ENCODE data around the gene PRKD2.

DNA sequence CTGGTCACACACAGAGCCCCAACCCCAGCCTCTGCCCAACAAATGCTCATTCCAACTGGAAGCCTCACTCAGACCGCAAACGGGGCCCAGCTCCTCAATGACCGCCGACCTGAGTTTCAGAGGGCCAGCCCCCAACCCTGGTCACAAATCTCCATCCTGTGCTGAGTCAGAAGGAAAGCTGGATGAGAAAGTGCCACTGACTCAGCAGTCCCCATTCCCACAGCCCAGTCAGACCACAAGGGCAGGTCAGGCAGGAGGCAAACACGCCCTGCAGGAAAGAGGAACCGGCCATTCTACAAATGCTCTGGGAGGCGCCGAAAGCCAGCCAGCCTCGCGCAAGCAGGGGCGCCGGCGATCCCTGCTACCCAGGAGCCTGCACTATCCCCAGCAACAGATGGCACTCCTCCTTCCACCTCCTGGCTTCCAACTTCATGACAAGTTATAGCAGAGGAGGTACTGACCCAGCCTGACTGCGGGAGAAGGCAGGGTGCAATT lies 14.1 kb upstream of the PRKD2 start:
- TF ChIP-seq TAF7 (optimal IDR thresholded peaks at IDR 0.05; ENCODE audit: borderline replicate concordance, low read depth, low read length) = no peak
- TF ChIP-seq, protein P1, sequence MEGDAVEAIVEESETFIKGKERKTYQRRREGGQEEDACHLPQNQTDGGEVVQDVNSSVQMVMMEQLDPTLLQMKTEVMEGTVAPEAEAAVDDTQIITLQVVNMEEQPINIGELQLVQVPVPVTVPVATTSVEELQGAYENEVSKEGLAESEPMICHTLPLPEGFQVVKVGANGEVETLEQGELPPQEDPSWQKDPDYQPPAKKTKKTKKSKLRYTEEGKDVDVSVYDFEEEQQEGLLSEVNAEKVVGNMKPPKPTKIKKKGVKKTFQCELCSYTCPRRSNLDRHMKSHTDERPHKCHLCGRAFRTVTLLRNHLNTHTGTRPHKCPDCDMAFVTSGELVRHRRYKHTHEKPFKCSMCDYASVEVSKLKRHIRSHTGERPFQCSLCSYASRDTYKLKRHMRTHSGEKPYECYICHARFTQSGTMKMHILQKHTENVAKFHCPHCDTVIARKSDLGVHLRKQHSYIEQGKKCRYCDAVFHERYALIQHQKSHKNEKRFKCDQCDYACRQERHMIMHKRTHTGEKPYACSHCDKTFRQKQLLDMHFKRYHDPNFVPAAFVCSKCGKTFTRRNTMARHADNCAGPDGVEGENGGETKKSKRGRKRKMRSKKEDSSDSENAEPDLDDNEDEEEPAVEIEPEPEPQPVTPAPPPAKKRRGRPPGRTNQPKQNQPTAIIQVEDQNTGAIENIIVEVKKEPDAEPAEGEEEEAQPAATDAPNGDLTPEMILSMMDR (IDR thresholded peaks at IDR 0.05; ENCODE audit: control extremely low read depth in 1 of 3, insufficient read depth in 1 of 3, low read depth in 1 of 3, low read length in 3 of 3) = no peak
- TF ChIP-seq EZH2 (IDR thresholded peaks at IDR 0.05; ENCODE audit: low read depth, low read length, severe bottlenecking) = no peak
- TF ChIP-seq POLR2AphosphoS5 (IDR thresholded peaks at IDR 0.05; ENCODE audit: low read depth, low read length) = no peak
- no peak for TF ChIP-seq JUND (IDR thresholded peaks at IDR 0.05; ENCODE audit: low read length)
- TF ChIP-seq ATF2 (IDR thresholded peaks at IDR 0.05; ENCODE audit: low read length) = no peak
- TF ChIP-seq POLR2A (IDR thresholded peaks at IDR 0.05; ENCODE audit: control extremely low read depth in 1 of 2, low read depth in 2 of 2, low read length in 2 of 2) = no peak
- TF ChIP-seq RFX5 (IDR thresholded peaks at IDR 0.05; ENCODE audit: borderline replicate concordance, low read depth, low read length) = no peak
- TF ChIP-seq YY1 (IDR thresholded peaks at IDR 0.05; ENCODE audit: low read depth, low read length) = no peak
- TF ChIP-seq PHF8 (conservative IDR thresholded peaks at IDR 0.05; ENCODE audit: low read depth, low read length) = no peak

Data from H1 (cell line).